ENCODE results near the gene NRIP3.
"Not testable (repeated sequence)": the region's sequence is repeated elsewhere in the genome, so short reads cannot be mapped to it uniquely, and the experiment has no call there.

NRIP3 gene

GRCh38 chr11:8980485-8980884 lies 23.3 kb downstream of the NRIP3 start:
- no peak for ATAC-seq
- TF ChIP-seq RARB (CRISPR knock-in tag; IDR thresholded peaks at IDR 0.05), result no peak
- TF ChIP-seq PATZ1 (CRISPR knock-in tag; IDR thresholded peaks at IDR 0.05; ENCODE audit: borderline replicate concordance), result no peak
- TF ChIP-seq ZFP30 (CRISPR knock-in tag; IDR thresholded peaks at IDR 0.05), result no peak
- TF ChIP-seq ZNF70 (CRISPR knock-in tag; IDR thresholded peaks at IDR 0.05), result no peak

- not testable (repeated sequence) for ATAC-seq
These were observed 24.4 kb downstream of the NRIP3 start for GRCh38 chr11:8979365-8979764.

- no peak for ATAC-seq
- TF ChIP-seq BACH2 (CRISPR knock-in tag; IDR thresholded peaks at IDR 0.05; ENCODE audit: borderline replicate concordance) (no peak), OSR1 (CRISPR knock-in tag; IDR thresholded peaks at IDR 0.05) (no peak), CREB5 (CRISPR knock-in tag; IDR thresholded peaks at IDR 0.05; ENCODE audit: low read depth) (no peak), CSDC2 (CRISPR knock-in tag; IDR thresholded peaks at IDR 0.05) (no peak), PPARA (CRISPR knock-in tag; IDR thresholded peaks at IDR 0.05; ENCODE audit: borderline replicate concordance) (no peak), ZNF70 (CRISPR knock-in tag; IDR thresholded peaks at IDR 0.05) (no peak)
These were observed 30.7 kb downstream of the NRIP3 start for GRCh38 chr11:8973121-8973520.

GRCh38 chr11:8971924-8972316 lies 31.9 kb downstream of the NRIP3 start:
- TF ChIP-seq ZFP30 (CRISPR knock-in tag; IDR thresholded peaks at IDR 0.05) (no peak), PPARA (CRISPR knock-in tag; IDR thresholded peaks at IDR 0.05; ENCODE audit: borderline replicate concordance) (no peak), CSRNP3 (CRISPR knock-in tag; IDR thresholded peaks at IDR 0.05) (no peak)
- no peak for ATAC-seq

GRCh38 chr11:8971196-8971923 lies 32.4 kb downstream of the NRIP3 start:
- no peak for ATAC-seq
- no peak for TF ChIP-seq ZFP3 (CRISPR knock-in tag; IDR thresholded peaks at IDR 0.05)
- TF ChIP-seq TCF4 (CRISPR knock-in tag; IDR thresholded peaks at IDR 0.05; ENCODE audit: borderline replicate concordance), result no peak
- no peak for TF ChIP-seq ESRRG (CRISPR knock-in tag; IDR thresholded peaks at IDR 0.05)
- no peak for TF ChIP-seq ARNTL (CRISPR knock-in tag; IDR thresholded peaks at IDR 0.05; ENCODE audit: borderline replicate concordance, low read depth)
- no peak for TF ChIP-seq POU6F1 (CRISPR knock-in tag; IDR thresholded peaks at IDR 0.05; ENCODE audit: borderline replicate concordance, low read depth)
- no peak for TF ChIP-seq RARB (CRISPR knock-in tag; IDR thresholded peaks at IDR 0.05)
- no peak for TF ChIP-seq ZNF8 (CRISPR knock-in tag; IDR thresholded peaks at IDR 0.05)
- no peak for TF ChIP-seq ZNF70 (CRISPR knock-in tag; IDR thresholded peaks at IDR 0.05)
- TF ChIP-seq TOX (CRISPR knock-in tag; IDR thresholded peaks at IDR 0.05; ENCODE audit: borderline replicate concordance), result no peak

- no peak for ATAC-seq
- TF ChIP-seq GLIS3 (CRISPR knock-in tag; IDR thresholded peaks at IDR 0.05) (no peak), PPARA (CRISPR knock-in tag; IDR thresholded peaks at IDR 0.05; ENCODE audit: borderline replicate concordance) (no peak), CREB5 (CRISPR knock-in tag; IDR thresholded peaks at IDR 0.05; ENCODE audit: low read depth) (no peak), RARB (CRISPR knock-in tag; IDR thresholded peaks at IDR 0.05) (no peak), POU6F1 (CRISPR knock-in tag; IDR thresholded peaks at IDR 0.05; ENCODE audit: borderline replicate concordance, low read depth) (no peak), ISL1 (CRISPR knock-in tag; IDR thresholded peaks at IDR 0.05) (no peak), OSR1 (CRISPR knock-in tag; IDR thresholded peaks at IDR 0.05) (no peak), ZFP3 (CRISPR knock-in tag; IDR thresholded peaks at IDR 0.05) (no peak), ZNF70 (CRISPR knock-in tag; IDR thresholded peaks at IDR 0.05) (no peak), CSRNP3 (CRISPR knock-in tag; IDR thresholded peaks at IDR 0.05) (no peak)
These were observed 36.6 kb downstream of the NRIP3 start for GRCh38 chr11:8967184-8967583.
